NCI-H1105 treated with DMSO at 0.1 percent for 48 hours (cell line): ENCODE results near the gene CNTNAP1.

Experiments used
- DNase-seq: peaks from one replicate; lab custom pipeline; 2025; lab: John Stamatoyannopoulos, UW

CNTNAP1 gene

GRCh38 chr17:42670789-42671657 lies 11.3 kb upstream of the CNTNAP1 start:
- DNase-seq: no peak

GRCh38 chr17:42672038-42672437 lies 10.3 kb upstream of the CNTNAP1 start:
- DNase-seq: peak; percentile 81

GRCh38 chr17:42673266-42673884 lies 9.0 kb upstream of the CNTNAP1 start:
- no peak for DNase-seq

GRCh38 chr17:42673885-42674754 lies 8.2 kb upstream of the CNTNAP1 start:
- DNase-seq: no peak

GRCh38 chr17:42674755-42675347 lies 7.5 kb upstream of the CNTNAP1 start:
- DNase-seq: peak; percentile 83

- DNase-seq: peak; percentile 83
Observed at GRCh38 chr17:42675348-42675964, 6.9 kb upstream of the CNTNAP1 start.

- DNase-seq: no peak
Observed at GRCh38 chr17:42675965-42676423, 6.3 kb upstream of the CNTNAP1 start.

- DNase-seq: peak; percentile 39
Observed at GRCh38 chr17:42676424-42677011, 5.8 kb upstream of the CNTNAP1 start, which contains the start of gene PLEKHH3. PLEKHH3 (minus strand) TSS chr17:42676994; CDS start chr17:42676563, 431 bp downstream.

GRCh38 chr17:42677012-42677857 lies 5.1 kb upstream of the CNTNAP1 start:
- DNase-seq: peak; percentile 97

GRCh38 chr17:42677921-42678781 lies 4.2 kb upstream of the CNTNAP1 start:
- DNase-seq: peak; percentile 77

GRCh38 chr17:42678951-42679491 lies 3.3 kb upstream of the CNTNAP1 start:
- peak; percentile 84 for DNase-seq

- peak; percentile 77 for DNase-seq
Observed at GRCh38 chr17:42679492-42680330, 2.6 kb upstream of the CNTNAP1 start.

GRCh38 chr17:42680331-42680808 lies 2.0 kb upstream of the CNTNAP1 start:
- no peak for DNase-seq

GRCh38 chr17:42682722-42683403 lies 532 bp downstream of the CNTNAP1 start:
- DNase-seq: peak; percentile 37

GRCh38 chr17:42683407-42684034 lies 1.2 kb downstream of the CNTNAP1 start:
- DNase-seq: no peak

- no peak for DNase-seq
Observed at GRCh38 chr17:42684929-42685556, 2.7 kb downstream of the CNTNAP1 start.
